OCI-LY3 (cell line): ENCODE measurements around the gene EXO5.

Experiments
- CTCF ChIP-seq: fragments of 200-600, 300-600 bp; sonication (generic); IDR thresholded peaks from 2 replicates; pipeline ENCODE4 v1.5.1; 2014; ENCODE audit warnings: antibody characterized with exemption, low read length, low read depth
- EZH2phosphoT487 ChIP-seq: fragments of 200-600 bp; shearing (Covaris generic); IDR thresholded peaks from 2 replicates; pipeline ENCODE4 v1.6.1; 2018; ENCODE audit warnings: antibody characterized with exemption, mixed run types, low read depth

- TF ChIP-seq CTCF (no peak), EZH2phosphoT487 (no peak)
These were observed 30.3 kb upstream of the EXO5 start for GRCh38 chr1:40478276-40478675.
